GM10248 (cell line): ENCODE results near the gene ARHGAP35.
"Not testable (repeated sequence)": the region's sequence is repeated elsewhere in the genome, so short reads cannot be mapped to it uniquely, and the experiment has no call there.

ENCODE experiments used
- CTCF ChIA-PET: fragments of 300-600 bp; sonication (Branson Sonifier 250); formaldehyde crosslinking; extraction: SDS; loops from one replicate; lab custom pipeline; 2021; ENCODE audit warnings: antibody characterized with exemption; lab: Yijun Ruan, JAX
- POLR2A ChIA-PET: fragments of 350-650 bp; sonication (Branson Sonifier 250); formaldehyde crosslinking; extraction: SDS; loops from one replicate; lab custom pipeline; 2020; ENCODE audit warnings: antibody characterized with exemption; lab: Yijun Ruan, JAX
- DNase-seq: peaks from one replicate; pipeline ENCODE4 v3.0.0; 2012; ENCODE audit errors: extremely low spot score
- TF ChIP-seq, protein P1 (sequence below): IDR thresholded peaks from 2 replicates; pipeline ENCODE4 v1.5.1; 2012; ENCODE audit warnings: mild to moderate bottlenecking, low read depth; ENCODE audit errors: extremely low read depth, missing control alignments, control extremely low read depth

Gene ARHGAP35

DNA sequence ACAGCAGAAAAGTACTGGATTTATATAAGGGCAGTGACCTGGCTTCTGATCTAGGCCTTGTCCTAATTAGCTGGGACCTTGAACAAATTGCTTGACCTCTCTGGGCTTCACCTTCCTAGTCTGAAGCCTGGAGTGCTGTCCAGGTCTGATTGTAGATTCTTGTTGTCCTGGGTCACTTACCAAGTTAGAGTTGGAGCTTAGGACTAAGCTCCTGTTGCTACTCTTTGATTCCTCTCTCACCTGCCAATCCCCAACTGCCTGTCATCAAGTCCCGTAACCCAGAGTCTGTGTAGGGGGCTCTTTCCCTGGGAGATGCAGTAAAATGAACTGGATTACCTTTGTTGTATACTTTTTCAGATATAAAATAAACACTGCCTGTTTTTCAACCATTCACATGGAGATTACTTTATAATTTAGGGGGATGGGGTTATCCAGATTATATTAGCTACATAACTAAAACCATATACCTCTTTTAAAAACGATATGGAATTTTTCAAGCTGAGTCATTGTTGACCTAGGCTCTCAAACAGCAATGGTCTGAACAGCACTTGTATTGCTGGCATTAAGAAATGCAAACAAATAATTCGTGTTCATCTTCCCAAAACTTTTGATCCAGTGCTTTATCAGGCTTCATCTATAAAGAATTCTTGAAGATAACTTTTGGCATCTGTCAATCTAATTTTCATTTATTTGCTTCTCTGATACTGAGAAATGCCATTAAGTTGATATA, 5.8 kb downstream of the ARHGAP35 start:
- TF ChIP-seq, protein P1, sequence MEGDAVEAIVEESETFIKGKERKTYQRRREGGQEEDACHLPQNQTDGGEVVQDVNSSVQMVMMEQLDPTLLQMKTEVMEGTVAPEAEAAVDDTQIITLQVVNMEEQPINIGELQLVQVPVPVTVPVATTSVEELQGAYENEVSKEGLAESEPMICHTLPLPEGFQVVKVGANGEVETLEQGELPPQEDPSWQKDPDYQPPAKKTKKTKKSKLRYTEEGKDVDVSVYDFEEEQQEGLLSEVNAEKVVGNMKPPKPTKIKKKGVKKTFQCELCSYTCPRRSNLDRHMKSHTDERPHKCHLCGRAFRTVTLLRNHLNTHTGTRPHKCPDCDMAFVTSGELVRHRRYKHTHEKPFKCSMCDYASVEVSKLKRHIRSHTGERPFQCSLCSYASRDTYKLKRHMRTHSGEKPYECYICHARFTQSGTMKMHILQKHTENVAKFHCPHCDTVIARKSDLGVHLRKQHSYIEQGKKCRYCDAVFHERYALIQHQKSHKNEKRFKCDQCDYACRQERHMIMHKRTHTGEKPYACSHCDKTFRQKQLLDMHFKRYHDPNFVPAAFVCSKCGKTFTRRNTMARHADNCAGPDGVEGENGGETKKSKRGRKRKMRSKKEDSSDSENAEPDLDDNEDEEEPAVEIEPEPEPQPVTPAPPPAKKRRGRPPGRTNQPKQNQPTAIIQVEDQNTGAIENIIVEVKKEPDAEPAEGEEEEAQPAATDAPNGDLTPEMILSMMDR, result no peak
- CTCF ChIA-PET, result interaction anchor here (0.7 to 1.2 kb wide), 3 partner anchors 30 to 147 kb away, joined by 3 to 4 read pairs (median 3); no protein-coding TSS in a partner anchor
- DNase-seq, result no peak
- POLR2A ChIA-PET, result no interaction called here

DNA sequence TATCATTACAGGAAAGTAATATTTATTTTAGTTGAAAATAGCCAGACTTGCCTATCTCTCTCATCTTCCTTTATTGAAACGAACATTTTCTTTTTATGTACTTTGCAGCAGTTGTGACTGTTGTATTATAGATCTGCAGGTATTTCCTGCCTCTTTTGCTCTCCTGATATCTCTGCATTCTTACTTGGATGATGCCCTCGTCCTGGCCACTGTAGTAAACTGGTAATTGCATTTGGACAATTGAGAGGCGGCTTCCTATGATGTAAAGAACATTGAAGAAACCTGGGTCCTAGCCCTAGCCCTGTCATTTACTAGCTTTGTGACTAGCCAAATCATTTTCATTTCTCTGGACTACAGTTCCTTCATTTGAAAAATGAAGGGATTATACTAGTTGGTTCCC, 6.4 kb downstream of the ARHGAP35 start:
- POLR2A ChIA-PET, result no interaction called here
- TF ChIP-seq, protein P1, result no peak
- CTCF ChIA-PET, result interaction anchor here (1.2 kb wide), 1 partner anchor 146 kb away, joined by 3 read pairs; no protein-coding TSS in a partner anchor
- no peak for DNase-seq

DNA sequence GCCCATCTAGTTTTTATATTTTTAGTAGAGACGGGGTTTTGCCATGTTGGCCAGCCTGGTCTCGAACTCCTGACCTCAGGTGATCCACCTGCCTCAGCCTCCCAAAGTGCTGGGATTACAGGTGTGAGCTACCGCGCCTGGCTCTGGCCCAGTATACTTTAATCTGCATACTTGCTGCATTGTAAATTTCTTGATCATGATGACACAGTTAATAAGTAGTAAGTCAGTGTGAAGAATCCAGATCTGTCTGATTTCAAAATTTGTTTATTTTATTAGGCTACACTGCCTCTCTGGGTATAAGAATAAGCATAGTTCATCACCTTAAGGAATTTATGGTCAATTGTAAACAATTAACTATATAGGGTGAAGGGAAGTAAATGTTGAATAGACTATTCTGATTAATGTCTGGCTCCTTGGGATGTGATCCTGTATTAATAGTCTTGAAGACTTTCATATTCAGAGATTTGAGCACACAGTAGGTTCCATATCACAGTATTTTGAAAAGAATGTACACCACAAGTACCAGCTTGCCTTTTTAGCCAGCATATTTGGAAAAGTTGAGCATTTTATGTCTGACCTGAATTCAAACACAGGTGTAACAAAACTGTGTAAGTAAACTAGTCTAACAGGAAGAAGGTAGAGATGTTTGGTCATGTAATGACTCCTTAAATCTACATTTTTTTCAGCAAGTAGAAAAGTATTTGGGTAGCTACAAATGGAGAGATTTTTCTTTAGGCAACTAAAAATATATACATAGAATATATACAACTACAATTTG, 7.4 kb downstream of the ARHGAP35 start:
- POLR2A ChIA-PET, result interaction anchor here (0.6 kb wide), 1 partner anchor 31 kb away, joined by 5 read pairs; no protein-coding TSS in a partner anchor
- CTCF ChIA-PET, result interaction anchor here (1.5 to 1.7 kb wide), 2 partner anchors 13 to 17 kb away, joined by 4 to 6 read pairs; no protein-coding TSS in a partner anchor
- TF ChIP-seq, protein P1, result no peak
- DNase-seq, result no peak

DNA sequence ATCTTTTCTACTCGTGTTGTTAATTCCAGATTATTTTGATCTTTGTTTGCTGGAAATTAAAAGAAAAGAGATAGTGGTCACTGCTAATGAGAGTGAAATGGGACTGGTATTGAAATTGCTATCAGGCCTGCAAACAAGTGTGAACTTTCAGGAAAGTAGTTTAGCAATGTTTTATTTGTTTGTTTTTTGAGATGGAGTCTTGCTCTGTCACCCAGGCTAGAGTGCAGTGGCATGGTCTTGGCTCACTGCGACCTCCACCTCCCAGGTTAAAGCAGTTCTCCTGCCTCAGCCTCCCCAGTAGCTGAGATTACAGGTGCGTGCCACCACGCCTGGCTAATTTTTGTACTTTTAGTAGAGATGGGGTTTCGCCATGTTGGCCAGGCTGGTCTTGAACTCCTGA, 10.4 kb downstream of the ARHGAP35 start:
- DNase-seq, CTCF ChIA-PET, POLR2A ChIA-PET: not testable (repeated sequence)

DNA sequence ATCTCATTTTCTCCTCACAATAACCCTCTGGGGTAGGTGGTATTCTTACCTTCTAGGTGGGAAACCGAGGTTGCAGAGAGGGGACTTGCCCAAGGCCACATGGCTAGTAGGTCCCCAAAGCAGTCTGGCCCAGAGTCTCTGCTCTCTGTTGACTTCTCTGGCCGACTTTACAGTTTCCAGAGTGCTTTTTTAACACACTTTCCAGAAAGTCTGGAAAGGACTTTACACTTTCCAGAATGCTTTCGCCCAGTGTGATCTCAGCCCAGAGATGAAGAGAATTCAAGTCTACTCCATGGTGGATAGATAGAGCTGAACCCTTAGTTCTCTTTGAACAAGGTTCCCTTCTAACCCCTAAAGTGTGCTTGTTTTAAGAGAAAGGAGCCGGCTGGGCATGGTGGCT, 12.2 kb downstream of the ARHGAP35 start:
- ChIA-PET CTCF (interaction anchor here (1.1 to 1.5 kb wide), 2 partner anchors 10 to 41 kb away, joined by 3 to 4 read pairs; no protein-coding TSS in a partner anchor), POLR2A (no interaction called here)
- TF ChIP-seq, protein P1, result no peak
- DNase-seq, result no peak

DNA sequence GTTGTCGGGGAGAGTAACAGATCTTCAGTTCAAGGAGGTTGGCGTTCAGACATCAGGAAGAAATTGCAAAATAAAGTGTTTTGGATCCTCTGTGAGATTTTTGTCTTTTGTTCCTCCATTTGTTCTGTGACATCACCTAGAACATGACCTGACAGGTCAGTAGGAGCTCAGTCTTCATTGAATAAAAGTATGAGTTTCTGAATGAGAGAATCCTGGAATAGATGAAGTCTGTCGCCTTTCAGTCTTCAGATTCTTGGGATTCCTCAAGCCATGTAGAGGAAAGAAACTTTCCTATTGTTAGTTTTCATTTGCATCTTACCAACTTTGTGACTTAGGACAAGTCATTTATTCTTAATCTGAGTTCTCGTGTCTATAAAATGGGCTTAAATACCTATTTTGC, 14.4 kb downstream of the ARHGAP35 start:
- CTCF ChIA-PET, result no interaction called here
- TF ChIP-seq, protein P1, result no peak
- POLR2A ChIA-PET, result interaction anchor here (0.6 to 0.7 kb wide), 3 partner anchors 21 to 1994 kb away, joined by 4 to 8 read pairs (median 4); no protein-coding TSS in a partner anchor
- no peak for DNase-seq
